A673 (cell line): ENCODE measurements around the gene ASCL2.

Source experiments
- EZH2 ChIP-seq: fragments of 200-600 bp; sonication (generic); IDR thresholded peaks from 2 replicates; pipeline ENCODE4 v1.6.1; 2017; ENCODE audit warnings: borderline replicate concordance, low read depth, mild to moderate bottlenecking, mixed read lengths, antibody characterized with exemption, low read length; ENCODE audit not compliant: poor library complexity, severe bottlenecking
- TF ChIP-seq, protein P1 (sequence below): fragments of 300-800, 200-600 bp; sonication (generic); conservative IDR thresholded peaks from 2 replicates; pipeline ENCODE4 v1.5.1; 2017; ENCODE audit warnings: low read depth, mild to moderate bottlenecking, antibody characterized with exemption, low read length, moderate library complexity, mixed read lengths

DNA sequence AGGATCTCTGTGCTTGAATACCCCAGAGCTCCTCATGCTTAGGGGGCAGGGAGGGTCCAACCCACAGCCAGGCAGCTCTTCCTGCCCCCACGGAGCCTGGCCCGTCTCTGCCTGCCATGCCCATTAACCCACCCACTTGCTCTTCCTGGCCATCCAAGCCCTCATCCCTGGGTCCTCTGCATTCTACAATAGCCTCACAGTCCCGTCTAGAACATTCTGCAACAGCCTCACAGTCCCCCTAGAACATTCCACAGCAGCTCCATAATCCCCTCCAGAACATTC lies 46.5 kb upstream of the ASCL2 start:
- TF ChIP-seq, protein P1, sequence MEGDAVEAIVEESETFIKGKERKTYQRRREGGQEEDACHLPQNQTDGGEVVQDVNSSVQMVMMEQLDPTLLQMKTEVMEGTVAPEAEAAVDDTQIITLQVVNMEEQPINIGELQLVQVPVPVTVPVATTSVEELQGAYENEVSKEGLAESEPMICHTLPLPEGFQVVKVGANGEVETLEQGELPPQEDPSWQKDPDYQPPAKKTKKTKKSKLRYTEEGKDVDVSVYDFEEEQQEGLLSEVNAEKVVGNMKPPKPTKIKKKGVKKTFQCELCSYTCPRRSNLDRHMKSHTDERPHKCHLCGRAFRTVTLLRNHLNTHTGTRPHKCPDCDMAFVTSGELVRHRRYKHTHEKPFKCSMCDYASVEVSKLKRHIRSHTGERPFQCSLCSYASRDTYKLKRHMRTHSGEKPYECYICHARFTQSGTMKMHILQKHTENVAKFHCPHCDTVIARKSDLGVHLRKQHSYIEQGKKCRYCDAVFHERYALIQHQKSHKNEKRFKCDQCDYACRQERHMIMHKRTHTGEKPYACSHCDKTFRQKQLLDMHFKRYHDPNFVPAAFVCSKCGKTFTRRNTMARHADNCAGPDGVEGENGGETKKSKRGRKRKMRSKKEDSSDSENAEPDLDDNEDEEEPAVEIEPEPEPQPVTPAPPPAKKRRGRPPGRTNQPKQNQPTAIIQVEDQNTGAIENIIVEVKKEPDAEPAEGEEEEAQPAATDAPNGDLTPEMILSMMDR: no peak
- TF ChIP-seq EZH2: no peak
